HEK293 (cell line): ENCODE data around the gene XKRX.

Experiments
- CTCF ChIA-PET: fragments of 350-600 bp; formaldehyde crosslinking; extraction: SDS; loops from one replicate; lab custom pipeline; 2021; ENCODE audit warnings: antibody characterized with exemption; lab: Yijun Ruan, JAX
- POLR2A ChIA-PET: fragments of 300-600 bp; formaldehyde crosslinking; extraction: SDS; loops from one replicate; lab custom pipeline; 2020; ENCODE audit warnings: antibody characterized with exemption, inconsistent platforms; lab: Yijun Ruan, JAX
- H3K27ac ChIP-seq: fragments of 200-500 bp; sonication (Bioruptor generic); 2 replicates; pipeline ENCODE4 v1.5.1; 2014; ENCODE audit warnings: low read depth, low read length, control low read depth, inconsistent platforms; ENCODE audit errors: extremely low read depth
- H3K36me3 ChIP-seq, 2 experiments: fragments of 200-500 bp in 1 of 2; sonication (Bioruptor generic) in 1 of 2; 1 replicate in 1 of 2; 2 replicates in 1 of 2; pipeline ENCODE4 v1.5.1; 2014 to 2017; ENCODE audit warnings: inconsistent platforms in 2 of 2, low read length in 2 of 2; ENCODE audit not compliant: control insufficient read depth in 2 of 2, insufficient read depth in 1 of 2
- H3K4me1 ChIP-seq: fragments of 200-500 bp; sonication (Bioruptor generic); 2 replicates; pipeline ENCODE4 v1.5.1; 2014; ENCODE audit warnings: mild to moderate bottlenecking, low read length, inconsistent platforms; ENCODE audit not compliant: control insufficient read depth, insufficient read depth
- H3K4me3 ChIP-seq: 2 replicates; pipeline ENCODE4 v1.5.1; 2011; ENCODE audit warnings: low read depth, mild to moderate bottlenecking, control low read depth, low read length, moderate library complexity
- H3K9me3 ChIP-seq: fragments of 200-500 bp; sonication (Bioruptor generic); 2 replicates; pipeline ENCODE4 v1.5.1; 2014; ENCODE audit warnings: low read depth, low read length, inconsistent platforms; ENCODE audit not compliant: control insufficient read depth, insufficient read depth
- HOXD13 ChIP-seq: sonication (generic); formaldehyde crosslinking; IDR thresholded peaks from 2 replicates; pipeline ENCODE4 v1.8.0; 2022; ENCODE audit warnings: missing genetic modification reagents, borderline replicate concordance
- IKZF3 ChIP-seq: fragments of 450-650 bp; IDR thresholded peaks from 2 replicates; pipeline ENCODE4 v1.5.0; 2018; ENCODE audit warnings: missing biosample characterization, mild to moderate bottlenecking, missing genetic modification characterization, moderate library complexity
- KLF16 ChIP-seq: fragments of 450-650 bp; formaldehyde crosslinking; IDR thresholded peaks from 2 replicates; pipeline ENCODE4 v1.5.1; 2017; ENCODE audit warnings: missing biosample characterization, missing genetic modification characterization
- MEIS1 ChIP-seq: sonication (generic); formaldehyde crosslinking; IDR thresholded peaks from 2 replicates; pipeline ENCODE4 v1.8.1; 2022; ENCODE audit warnings: missing genetic modification reagents, mild to moderate bottlenecking, borderline replicate concordance
- ZFP3 ChIP-seq: fragments of 450-650 bp; formaldehyde crosslinking; IDR thresholded peaks from 2 replicates; pipeline ENCODE4 v1.5.1; 2016; ENCODE audit warnings: low read depth, missing biosample characterization, missing genetic modification characterization
- ZFP37 ChIP-seq: fragments of 450-650 bp; formaldehyde crosslinking; IDR thresholded peaks from 2 replicates; pipeline ENCODE4 v1.5.1; 2016; ENCODE audit warnings: missing biosample characterization, missing genetic modification characterization
- ZIC2 ChIP-seq: fragments of 450-650 bp; formaldehyde crosslinking; IDR thresholded peaks from 2 replicates; pipeline ENCODE4 v1.5.1; 2016; ENCODE audit warnings: missing biosample characterization, missing genetic modification characterization
- ZNF132 ChIP-seq: fragments of 450-650 bp; formaldehyde crosslinking; IDR thresholded peaks from 2 replicates; pipeline ENCODE4 v1.5.1; 2017; ENCODE audit warnings: missing biosample characterization, missing genetic modification characterization, borderline replicate concordance
- ZNF133 ChIP-seq: fragments of 450-650 bp; formaldehyde crosslinking; IDR thresholded peaks from 2 replicates; pipeline ENCODE4 v1.5.1; 2016; ENCODE audit warnings: missing biosample characterization, missing genetic modification characterization
- ZNF146 ChIP-seq: fragments of 450-650 bp; formaldehyde crosslinking; IDR thresholded peaks from 2 replicates; pipeline ENCODE4 v1.5.1; 2016; ENCODE audit warnings: missing biosample characterization, missing genetic modification characterization
- ZNF184 ChIP-seq: fragments of 450-650 bp; IDR thresholded peaks from 2 replicates; pipeline ENCODE4 v1.5.1; 2018; ENCODE audit warnings: missing biosample characterization, mild to moderate bottlenecking, missing genetic modification characterization
- ZNF302 ChIP-seq: fragments of 450-650 bp; formaldehyde crosslinking; IDR thresholded peaks from 2 replicates; pipeline ENCODE4 v1.5.1; 2016; ENCODE audit warnings: missing biosample characterization, missing genetic modification characterization, low read depth
- ZNF311 ChIP-seq: fragments of 450-650 bp; formaldehyde crosslinking; IDR thresholded peaks from 2 replicates; pipeline ENCODE4 v1.5.1; 2017; ENCODE audit warnings: missing biosample characterization, missing genetic modification characterization, borderline replicate concordance
- ZNF335 ChIP-seq: fragments of 450-650 bp; formaldehyde crosslinking; conservative IDR thresholded peaks from 2 replicates; pipeline ENCODE4 v1.5.1; 2016; ENCODE audit warnings: missing biosample characterization, missing genetic modification characterization
- ZNF404 ChIP-seq: fragments of 450-650 bp; formaldehyde crosslinking; IDR thresholded peaks from 2 replicates; pipeline ENCODE4 v1.5.1; 2017; ENCODE audit warnings: missing biosample characterization, missing genetic modification characterization
- ZNF514 ChIP-seq: fragments of 450-650 bp; formaldehyde crosslinking; IDR thresholded peaks from 2 replicates; pipeline ENCODE4 v1.5.1; 2016; ENCODE audit warnings: missing biosample characterization, missing genetic modification characterization
- ZNF530 ChIP-seq: fragments of 450-650 bp; formaldehyde crosslinking; IDR thresholded peaks from 2 replicates; pipeline ENCODE4 v1.5.1; 2016; ENCODE audit warnings: low read depth, missing biosample characterization, missing genetic modification characterization
- ZNF654 ChIP-seq: fragments of 450-650 bp; formaldehyde crosslinking; IDR thresholded peaks from 2 replicates; pipeline ENCODE4 v1.5.1; 2016; ENCODE audit warnings: low read depth, missing biosample characterization, missing genetic modification characterization
- ZNF843 ChIP-seq: fragments of 450-650 bp; formaldehyde crosslinking; IDR thresholded peaks from 2 replicates; pipeline ENCODE4 v1.5.1; 2016; ENCODE audit warnings: missing biosample characterization, missing genetic modification characterization
- ZSCAN16 ChIP-seq: fragments of 450-650 bp; formaldehyde crosslinking; IDR thresholded peaks from 2 replicates; pipeline ENCODE4 v1.5.1; 2016; ENCODE audit warnings: missing biosample characterization, missing genetic modification characterization
- TF ChIP-seq, protein P1 (sequence below): fragments of 450-650 bp; formaldehyde crosslinking; IDR thresholded peaks from 2 replicates; pipeline ENCODE4 v1.5.1; 2016; ENCODE audit warnings: missing biosample characterization, missing genetic modification characterization
- TF ChIP-seq, protein P2 (sequence below): fragments of 450-650 bp; formaldehyde crosslinking; IDR thresholded peaks from 2 replicates; pipeline ENCODE4 v1.5.1; 2017; ENCODE audit warnings: missing biosample characterization, missing genetic modification characterization
- TF ChIP-seq, protein P3 (sequence below): fragments of 450-650 bp; formaldehyde crosslinking; IDR thresholded peaks from 2 replicates; pipeline ENCODE4 v1.5.1; 2016; ENCODE audit warnings: missing biosample characterization, missing genetic modification characterization
- TF ChIP-seq, protein P4 (sequence below): fragments of 450-650 bp; formaldehyde crosslinking; IDR thresholded peaks from 2 replicates; pipeline ENCODE4 v1.5.1; 2017; ENCODE audit warnings: missing biosample characterization, missing genetic modification characterization
- TF ChIP-seq, protein P5 (sequence below): fragments of 450-650 bp; formaldehyde crosslinking; IDR thresholded peaks from 2 replicates; pipeline ENCODE4 v1.5.1; 2016; ENCODE audit warnings: missing biosample characterization, missing genetic modification characterization

The XKRX gene

DNA sequence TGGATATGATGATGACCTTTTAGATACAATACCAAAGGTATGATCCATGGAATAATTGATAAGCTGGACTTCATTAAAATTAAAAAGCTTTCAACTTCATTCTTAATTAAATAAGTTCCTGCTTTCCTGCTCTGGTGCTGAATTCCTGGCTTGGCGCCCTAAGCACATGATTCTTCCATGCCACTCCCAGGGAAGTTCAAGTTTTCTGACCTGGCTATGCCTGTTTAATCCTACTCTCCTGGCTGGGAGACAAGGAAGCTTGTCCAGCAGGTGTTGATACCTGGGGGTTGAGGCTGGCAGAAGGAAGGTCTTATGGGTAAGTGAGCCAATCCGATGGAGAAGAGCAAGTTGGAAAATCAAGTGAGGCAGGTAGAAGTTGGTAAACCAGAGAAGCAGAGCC is 24.3 kb downstream of the XKRX start:
- CTCF ChIA-PET, result no interaction called here

DNA sequence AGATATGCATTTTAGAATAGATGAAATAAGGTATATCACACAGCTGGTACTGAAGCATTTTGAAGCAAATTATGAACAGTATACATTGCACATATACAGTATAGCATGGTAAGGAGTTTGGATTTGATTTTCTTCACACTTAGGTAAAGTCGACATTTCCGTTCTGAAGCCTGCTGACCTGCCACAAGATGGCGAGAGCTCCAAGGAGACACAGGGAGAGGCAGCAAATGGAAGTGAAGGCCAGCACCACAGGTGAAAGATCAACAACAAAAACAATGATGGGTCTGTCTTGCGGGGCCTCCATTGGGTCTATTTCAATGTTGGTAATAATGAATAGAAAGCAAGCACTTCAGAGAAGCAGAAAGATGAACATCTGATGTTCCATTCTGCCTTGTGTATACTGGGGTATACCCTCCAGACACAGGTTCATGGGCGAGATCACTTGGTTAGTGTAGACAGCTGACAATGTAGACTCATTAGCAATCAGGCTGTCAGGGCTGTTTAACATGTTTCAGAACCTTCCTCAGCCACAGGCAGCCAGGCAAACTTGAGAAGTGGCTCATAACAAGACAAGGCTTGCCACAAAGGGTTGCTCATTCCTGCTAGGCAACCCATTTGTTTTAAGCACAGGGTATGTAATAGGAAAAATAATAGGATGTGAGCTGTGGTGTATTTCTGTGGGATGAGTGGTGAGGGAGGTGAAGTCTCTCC is 33.2 kb downstream of the XKRX start:
- no peaks in the 10 kb centered on the region for H3K36me3 ChIP-seq
- no peak for TF ChIP-seq ZNF530
- no peak for TF ChIP-seq ZNF132 (tag by site-specific recombination)
- TF ChIP-seq ZNF184 (tag by site-specific recombination), result no peak
- no peak for TF ChIP-seq ZNF335 (tag by site-specific recombination)
- no peak for TF ChIP-seq ZNF843 (tag by site-specific recombination)
- TF ChIP-seq ZNF404 (tag by site-specific recombination), result no peak
- TF ChIP-seq, protein P1, sequence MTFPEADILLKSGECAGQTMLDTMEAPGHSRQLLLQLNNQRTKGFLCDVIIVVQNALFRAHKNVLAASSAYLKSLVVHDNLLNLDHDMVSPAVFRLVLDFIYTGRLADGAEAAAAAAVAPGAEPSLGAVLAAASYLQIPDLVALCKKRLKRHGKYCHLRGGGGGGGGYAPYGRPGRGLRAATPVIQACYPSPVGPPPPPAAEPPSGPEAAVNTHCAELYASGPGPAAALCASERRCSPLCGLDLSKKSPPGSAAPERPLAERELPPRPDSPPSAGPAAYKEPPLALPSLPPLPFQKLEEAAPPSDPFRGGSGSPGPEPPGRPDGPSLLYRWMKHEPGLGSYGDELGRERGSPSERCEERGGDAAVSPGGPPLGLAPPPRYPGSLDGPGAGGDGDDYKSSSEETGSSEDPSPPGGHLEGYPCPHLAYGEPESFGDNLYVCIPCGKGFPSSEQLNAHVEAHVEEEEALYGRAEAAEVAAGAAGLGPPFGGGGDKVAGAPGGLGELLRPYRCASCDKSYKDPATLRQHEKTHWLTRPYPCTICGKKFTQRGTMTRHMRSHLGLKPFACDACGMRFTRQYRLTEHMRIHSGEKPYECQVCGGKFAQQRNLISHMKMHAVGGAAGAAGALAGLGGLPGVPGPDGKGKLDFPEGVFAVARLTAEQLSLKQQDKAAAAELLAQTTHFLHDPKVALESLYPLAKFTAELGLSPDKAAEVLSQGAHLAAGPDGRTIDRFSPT, result no peak
- TF ChIP-seq ZNF654, result peak; percentile 65
- no peak for TF ChIP-seq ZNF514 (tag by site-specific recombination)
- TF ChIP-seq, protein P2, sequence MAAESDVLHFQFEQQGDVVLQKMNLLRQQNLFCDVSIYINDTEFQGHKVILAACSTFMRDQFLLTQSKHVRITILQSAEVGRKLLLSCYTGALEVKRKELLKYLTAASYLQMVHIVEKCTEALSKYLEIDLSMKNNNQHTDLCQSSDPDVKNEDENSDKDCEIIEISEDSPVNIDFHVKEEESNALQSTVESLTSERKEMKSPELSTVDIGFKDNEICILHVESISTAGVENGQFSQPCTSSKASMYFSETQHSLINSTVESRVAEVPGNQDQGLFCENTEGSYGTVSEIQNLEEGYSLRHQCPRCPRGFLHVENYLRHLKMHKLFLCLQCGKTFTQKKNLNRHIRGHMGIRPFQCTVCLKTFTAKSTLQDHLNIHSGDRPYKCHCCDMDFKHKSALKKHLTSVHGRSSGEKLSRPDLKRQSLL (tag by site-specific recombination), result no peak
- no peak for TF ChIP-seq ZNF302 (tag by site-specific recombination)
- TF ChIP-seq, protein P3, sequence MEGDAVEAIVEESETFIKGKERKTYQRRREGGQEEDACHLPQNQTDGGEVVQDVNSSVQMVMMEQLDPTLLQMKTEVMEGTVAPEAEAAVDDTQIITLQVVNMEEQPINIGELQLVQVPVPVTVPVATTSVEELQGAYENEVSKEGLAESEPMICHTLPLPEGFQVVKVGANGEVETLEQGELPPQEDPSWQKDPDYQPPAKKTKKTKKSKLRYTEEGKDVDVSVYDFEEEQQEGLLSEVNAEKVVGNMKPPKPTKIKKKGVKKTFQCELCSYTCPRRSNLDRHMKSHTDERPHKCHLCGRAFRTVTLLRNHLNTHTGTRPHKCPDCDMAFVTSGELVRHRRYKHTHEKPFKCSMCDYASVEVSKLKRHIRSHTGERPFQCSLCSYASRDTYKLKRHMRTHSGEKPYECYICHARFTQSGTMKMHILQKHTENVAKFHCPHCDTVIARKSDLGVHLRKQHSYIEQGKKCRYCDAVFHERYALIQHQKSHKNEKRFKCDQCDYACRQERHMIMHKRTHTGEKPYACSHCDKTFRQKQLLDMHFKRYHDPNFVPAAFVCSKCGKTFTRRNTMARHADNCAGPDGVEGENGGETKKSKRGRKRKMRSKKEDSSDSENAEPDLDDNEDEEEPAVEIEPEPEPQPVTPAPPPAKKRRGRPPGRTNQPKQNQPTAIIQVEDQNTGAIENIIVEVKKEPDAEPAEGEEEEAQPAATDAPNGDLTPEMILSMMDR, result peak; percentile 41; the same call in 1 of the 2 replicates
- TF ChIP-seq ZFP37, result no peak
- no peaks in the 10 kb centered on the region for H3K9me3 ChIP-seq
- no peak overlapping the region for H3K27ac ChIP-seq
- H3K4me1 ChIP-seq, result no peaks in the 10 kb centered on the region
- POLR2A ChIA-PET, result no interaction called here
- H3K4me3 ChIP-seq, result no peak overlapping the region
- CTCF ChIA-PET, result interaction anchor here (0.5 to 1.8 kb wide), 8 partner anchors 8 to 397 kb away, joined by 3 to 9 read pairs (median 4); no protein-coding TSS in a partner anchor

More for the DNA sequence above, 24.3 kb downstream of the XKRX start:
- POLR2A ChIA-PET, result no interaction called here
- no peaks in the 10 kb centered on the region for H3K36me3 ChIP-seq
- no peaks in the 10 kb centered on the region for H3K4me1 ChIP-seq
- TF ChIP-seq KLF16 (no peak), ZIC2 (no peak), ZNF133 (tag by site-specific recombination) (no peak), MEIS1 (CRISPR knock-in tag) (no peak)
- H3K27ac ChIP-seq, result no peak overlapping the region
- no peak overlapping the region for H3K4me3 ChIP-seq
- no peaks in the 10 kb centered on the region for H3K9me3 ChIP-seq

DNA sequence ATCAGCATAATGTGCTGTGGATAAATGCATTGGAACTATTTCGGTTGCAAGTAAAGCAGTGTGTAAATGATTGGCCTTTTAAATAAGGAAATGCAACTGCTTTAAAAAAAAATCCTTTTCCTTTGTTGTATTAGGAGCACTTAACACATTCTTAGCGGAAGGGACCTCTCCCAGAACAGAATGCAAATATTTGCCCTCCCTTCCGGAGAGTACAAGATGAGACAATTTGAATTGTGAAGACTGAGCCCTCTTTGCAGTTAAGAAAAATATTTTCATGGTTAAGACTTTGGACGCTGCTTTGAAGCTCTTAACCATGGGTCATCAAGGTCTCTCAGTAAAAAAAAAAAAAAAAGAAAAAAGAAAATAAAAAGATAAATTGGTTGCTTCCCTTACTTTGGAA is 45.1 kb downstream of the XKRX start:
- Histone ChIP-seq H3K36me3 (no peaks in the 10 kb centered on the region), H3K27ac (no peak overlapping the region), H3K4me1 (no peaks in the 10 kb centered on the region), H3K4me3 (no peak overlapping the region), H3K9me3 (no peaks in the 10 kb centered on the region)
- ChIA-PET POLR2A (no interaction called here), CTCF (interaction anchor here (0.6 to 1.2 kb wide), 3 partner anchors 82 to 403 kb away, joined by 3 to 5 read pairs (median 4); no protein-coding TSS in a partner anchor)
- TF ChIP-seq ZSCAN16 (tag by site-specific recombination) (no peak), IKZF3 (no peak), HOXD13 (CRISPR knock-in tag) (no peak), ZNF146 (tag by site-specific recombination) (no peak), ZFP3 (tag by site-specific recombination) (no peak), ZNF843 (tag by site-specific recombination) (no peak), ZNF311 (tag by site-specific recombination) (no peak)
- TF ChIP-seq, protein P4, sequence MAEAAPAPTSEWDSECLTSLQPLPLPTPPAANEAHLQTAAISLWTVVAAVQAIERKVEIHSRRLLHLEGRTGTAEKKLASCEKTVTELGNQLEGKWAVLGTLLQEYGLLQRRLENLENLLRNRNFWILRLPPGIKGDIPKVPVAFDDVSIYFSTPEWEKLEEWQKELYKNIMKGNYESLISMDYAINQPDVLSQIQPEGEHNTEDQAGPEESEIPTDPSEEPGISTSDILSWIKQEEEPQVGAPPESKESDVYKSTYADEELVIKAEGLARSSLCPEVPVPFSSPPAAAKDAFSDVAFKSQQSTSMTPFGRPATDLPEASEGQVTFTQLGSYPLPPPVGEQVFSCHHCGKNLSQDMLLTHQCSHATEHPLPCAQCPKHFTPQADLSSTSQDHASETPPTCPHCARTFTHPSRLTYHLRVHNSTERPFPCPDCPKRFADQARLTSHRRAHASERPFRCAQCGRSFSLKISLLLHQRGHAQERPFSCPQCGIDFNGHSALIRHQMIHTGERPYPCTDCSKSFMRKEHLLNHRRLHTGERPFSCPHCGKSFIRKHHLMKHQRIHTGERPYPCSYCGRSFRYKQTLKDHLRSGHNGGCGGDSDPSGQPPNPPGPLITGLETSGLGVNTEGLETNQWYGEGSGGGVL (tag by site-specific recombination), result no peak
- TF ChIP-seq, protein P5, sequence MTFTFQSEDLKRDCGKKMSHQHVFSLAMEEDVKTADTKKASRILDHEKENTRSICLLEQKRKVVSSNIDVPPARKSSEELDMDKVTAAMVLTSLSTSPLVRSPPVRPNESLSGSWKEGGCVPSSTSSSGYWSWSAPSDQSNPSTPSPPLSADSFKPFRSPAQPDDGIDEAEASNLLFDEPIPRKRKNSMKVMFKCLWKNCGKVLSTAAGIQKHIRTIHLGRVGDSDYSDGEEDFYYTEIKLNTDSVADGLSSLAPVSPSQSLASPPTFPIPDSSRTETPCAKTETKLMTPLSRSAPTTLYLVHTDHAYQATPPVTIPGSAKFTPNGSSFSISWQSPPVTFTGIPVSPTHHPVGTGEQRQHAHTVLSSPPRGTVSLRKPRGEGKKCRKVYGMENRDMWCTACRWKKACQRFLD (tag by site-specific recombination), result no peak
